GM19239 (cell line): Measurements from ENCODE around the gene MEGF10.
"Not testable (repeated sequence)": the region's sequence is repeated elsewhere in the genome, so short reads cannot be mapped to it uniquely, and the experiment has no call there.

ENCODE experiments used
- DNase-seq: peaks from one replicate; pipeline ENCODE4 v3.0.0; 2011; ENCODE audit warnings: low spot score; ENCODE audit not compliant: insufficient read length
- FAIRE-seq: peaks from 2 replicates; lab custom pipeline; 2011; peaks lifted over from hg19 to GRCh38; lab: Jason Lieb, UNC

Gene MEGF10

DNA sequence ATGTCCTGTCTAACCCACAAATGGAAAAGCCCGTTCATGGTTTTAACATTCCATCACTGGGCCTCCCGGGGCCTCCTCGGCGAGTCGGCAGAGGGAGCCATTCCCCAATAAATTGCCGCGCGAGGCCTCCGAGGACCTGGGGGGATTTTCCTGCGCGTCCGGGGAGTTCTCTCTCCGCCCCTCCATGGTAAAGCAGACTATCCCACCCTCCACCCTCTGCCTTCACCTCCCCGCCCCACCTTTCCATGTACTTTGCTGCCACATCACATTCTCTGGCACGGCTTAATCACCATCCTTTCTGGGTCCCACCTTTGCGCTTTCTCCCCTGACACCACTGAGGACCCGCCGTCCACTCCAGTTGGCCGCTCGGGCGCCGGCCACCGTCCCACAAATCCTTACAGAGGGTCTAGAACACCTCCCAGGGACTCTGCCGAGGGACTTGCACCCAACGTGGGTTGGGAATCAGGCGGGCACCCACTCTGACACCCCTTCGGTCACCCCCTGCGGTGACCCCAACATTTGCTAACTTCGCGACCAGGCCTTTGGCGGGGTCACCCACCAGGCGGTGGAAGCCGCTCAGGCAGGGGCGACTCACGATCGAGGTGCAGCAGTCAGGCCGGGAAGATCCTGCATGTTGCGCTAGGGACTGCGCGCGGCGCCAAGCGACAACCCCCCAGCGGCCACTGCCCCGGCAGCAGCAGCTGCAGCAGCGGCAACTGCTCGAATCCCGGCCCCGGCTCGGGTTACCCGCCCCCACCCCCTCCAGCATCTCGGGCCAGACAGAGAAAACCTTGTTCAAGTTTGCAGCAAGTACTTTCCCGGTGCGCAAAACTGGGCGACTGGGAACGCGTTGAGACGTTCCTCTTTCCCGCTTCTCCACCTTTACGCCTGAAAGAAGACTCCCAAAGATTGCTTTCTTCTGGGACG lies at the start of gene MEGF10:
Gene MEGF10, plus strand, starts transcription at position 778 of the 927 bp plus-strand sequence. CDS start 40,513 bp downstream, outside the sequence.
- FAIRE-seq, result no peak
- peak; percentile 23 for DNase-seq

- no peak for DNase-seq
- FAIRE-seq, result no peak
Observed at GRCh38 chr5:127243011-127243410, 47.6 kb upstream of the MEGF10 start.

- no peak for FAIRE-seq
- DNase-seq, result no peak
Observed at GRCh38 chr5:127254729-127255284, 35.8 kb upstream of the MEGF10 start.

DNA sequence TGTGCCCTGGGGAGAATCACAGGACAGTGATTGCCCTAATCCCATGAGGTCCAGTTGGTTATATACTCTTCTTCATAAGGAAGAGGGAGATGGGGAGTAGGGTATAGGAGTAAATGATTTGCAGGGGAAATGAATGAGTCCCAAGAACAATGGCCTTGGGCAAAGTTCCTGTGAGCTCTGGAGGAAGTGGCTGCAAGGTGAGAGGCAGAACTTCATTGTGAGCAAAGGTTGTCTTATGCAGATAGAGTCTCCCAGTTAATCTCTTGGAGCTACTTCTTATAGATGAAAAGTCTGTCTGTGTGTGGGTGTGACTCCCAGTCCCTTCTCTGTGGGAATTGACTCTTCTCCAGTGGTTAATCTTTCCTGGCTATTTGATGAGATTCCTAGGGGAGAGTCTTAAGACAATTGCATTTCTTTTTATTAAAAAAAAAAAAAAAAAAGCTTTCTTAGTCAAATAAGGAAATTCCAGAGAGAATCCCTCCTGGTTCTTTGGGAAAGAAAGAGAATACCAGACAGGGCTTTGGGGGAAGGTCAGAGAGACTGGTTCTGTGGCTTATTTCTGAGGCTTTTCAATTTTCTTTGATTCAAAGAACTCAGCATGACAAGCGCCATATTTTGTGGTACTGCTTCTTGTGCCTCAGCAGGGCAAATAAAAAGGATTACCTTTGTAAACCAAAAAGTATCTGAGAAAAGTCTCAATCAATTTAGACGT lies 33.6 kb upstream of the MEGF10 start:
- no peak for FAIRE-seq
- no peak for DNase-seq

DNA sequence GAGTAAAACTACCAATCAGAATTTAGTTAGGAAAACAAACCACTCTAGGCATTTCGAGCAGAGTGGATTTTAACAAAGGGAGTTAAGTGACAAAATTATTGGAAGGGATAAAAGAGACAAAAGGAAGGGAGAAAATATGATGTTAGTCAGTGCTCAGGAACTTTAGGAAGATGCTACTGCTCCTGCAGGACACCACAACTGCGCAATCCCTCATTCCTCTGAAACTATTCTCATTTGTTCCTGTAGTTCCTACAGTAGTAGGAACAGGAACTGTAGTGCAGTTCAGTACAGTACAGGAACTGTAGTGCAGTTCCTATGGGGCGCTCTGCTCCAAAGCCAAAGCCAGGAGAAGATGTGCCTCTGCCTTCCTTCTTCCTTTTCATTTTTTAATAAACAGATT lies 29.9 kb upstream of the MEGF10 start:
- DNase-seq (no peak), FAIRE-seq (no peak)

- not testable (repeated sequence) for FAIRE-seq
Observed at GRCh38 chr5:127265473-127265872, 25.1 kb upstream of the MEGF10 start.

GRCh38 chr5:127268342-127268741 lies 22.3 kb upstream of the MEGF10 start:
- FAIRE-seq, DNase-seq: not testable (repeated sequence)

More at GRCh38 chr5:127265473-127265872, 25.1 kb upstream of the MEGF10 start:
- DNase-seq, result not testable (repeated sequence)

DNA sequence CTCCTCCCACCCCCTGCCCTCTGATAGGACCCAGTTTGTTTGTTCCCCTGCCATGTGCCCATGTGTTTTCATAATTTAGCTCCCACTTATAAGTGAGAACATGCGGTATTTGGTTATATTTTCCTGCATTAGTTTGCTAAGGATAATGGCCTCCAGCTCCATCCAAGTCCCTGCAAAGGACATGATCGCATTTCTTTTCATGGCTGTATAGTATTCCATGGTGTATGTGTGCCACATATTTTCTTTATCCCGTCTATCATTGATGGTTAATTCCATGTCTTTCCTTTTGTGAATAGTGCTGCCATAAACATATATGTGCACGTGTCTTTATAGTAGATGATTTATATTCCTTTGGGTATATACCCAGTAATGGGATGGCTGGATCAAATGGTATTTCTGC lies 19.9 kb upstream of the MEGF10 start:
- not testable (repeated sequence) for FAIRE-seq

GRCh38 chr5:127275641-127276193 lies 14.9 kb upstream of the MEGF10 start:
- FAIRE-seq (no peak), DNase-seq (no peak)

More for the DNA sequence above, 19.9 kb upstream of the MEGF10 start:
- DNase-seq, result not testable (repeated sequence)

- DNase-seq (no peak), FAIRE-seq (no peak)
Observed at GRCh38 chr5:127280491-127281220, 9.9 kb upstream of the MEGF10 start.

DNA sequence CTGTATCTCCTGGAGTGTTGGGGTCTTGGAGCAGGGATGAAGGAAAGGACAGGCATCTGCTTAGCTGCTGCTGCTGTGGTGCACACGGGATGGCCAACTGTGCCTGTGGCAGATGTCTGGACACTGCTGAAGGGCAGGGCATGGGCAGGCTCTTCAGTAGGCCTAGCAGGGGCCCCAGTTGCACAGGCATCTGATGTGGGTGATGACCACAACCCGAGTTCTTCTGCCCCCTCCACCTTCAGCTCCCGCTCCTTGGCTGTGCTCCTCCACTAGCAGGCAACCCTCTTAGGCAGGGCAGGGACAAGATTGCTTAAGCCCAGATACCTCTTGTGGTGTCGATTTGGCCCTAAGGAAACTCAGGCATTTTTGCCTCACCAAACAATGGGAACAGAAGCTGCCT lies 9.0 kb upstream of the MEGF10 start:
- FAIRE-seq (no peak), DNase-seq (no peak)

GRCh38 chr5:127288676-127289075 lies 1.9 kb upstream of the MEGF10 start:
- FAIRE-seq (no peak), DNase-seq (no peak)

DNA sequence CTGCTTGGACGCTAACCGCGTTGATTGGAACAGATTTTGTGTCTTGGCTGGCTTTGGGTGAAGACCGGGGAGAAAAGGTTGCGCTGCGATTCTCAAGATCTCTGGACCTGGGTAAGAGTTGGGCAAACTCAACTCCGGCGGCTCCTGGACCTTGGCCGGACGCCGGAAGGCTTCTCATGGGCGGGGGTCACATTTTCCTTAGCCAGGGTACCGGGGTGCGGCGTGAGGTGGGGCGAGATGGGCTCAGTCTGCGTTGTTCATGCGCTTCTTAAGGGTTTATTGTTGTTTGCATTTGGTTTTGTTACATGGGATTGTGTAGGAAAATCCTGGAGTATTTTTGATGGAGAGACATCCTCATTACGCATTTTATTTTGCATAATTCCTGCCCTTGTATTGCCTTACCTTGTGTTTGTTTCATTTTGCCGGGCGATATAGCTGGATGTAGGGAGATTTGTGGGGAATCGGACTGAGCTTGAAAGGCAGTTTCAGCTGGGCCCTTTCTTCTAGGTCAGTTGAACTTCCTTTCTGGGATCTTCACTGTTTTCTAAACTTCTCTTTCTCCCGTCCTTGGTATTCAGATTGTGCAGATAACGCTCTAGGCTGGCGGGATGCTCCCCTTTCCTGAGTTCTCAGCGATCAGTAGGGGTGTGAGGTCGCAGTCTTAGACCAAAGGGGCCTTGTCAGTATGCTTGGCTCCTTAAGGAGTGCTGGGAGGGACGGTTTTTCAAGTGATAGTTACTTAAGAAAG lies 524 bp downstream of the MEGF10 start:
- FAIRE-seq (no peak), DNase-seq (no peak)

DNA sequence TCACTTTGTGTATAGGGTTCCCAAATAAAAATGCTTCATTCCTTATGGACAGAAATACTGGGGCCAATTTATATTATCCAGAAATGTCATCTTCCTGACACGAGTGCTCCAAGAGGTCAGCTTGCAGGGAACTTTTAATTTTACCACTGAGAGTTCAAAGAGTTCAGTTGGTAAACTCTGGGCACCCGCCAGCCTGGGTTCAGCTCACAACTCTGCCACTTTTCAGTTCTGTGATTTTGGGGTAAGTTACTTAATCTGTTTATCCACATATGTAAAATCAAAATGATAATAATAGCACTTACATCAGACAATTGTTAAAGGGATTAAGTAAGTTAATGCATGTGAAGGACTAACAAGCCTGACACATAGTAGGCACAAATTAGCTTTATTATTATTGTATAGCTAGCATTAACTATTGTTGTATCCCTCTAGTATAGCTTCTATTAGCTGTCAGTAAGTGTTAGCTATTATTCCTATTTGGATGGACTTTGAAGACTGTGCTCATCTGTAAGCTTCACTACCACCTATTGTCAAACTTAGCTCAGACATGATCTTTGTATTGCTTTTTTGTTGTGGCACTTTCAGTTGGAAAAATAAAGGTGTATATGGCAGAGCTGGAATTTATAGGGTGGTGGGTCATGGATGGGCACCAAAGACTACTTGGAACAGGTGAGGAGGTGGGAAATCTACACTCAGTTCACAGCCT lies 1.6 kb downstream of the MEGF10 start:
- no peak for FAIRE-seq

DNA sequence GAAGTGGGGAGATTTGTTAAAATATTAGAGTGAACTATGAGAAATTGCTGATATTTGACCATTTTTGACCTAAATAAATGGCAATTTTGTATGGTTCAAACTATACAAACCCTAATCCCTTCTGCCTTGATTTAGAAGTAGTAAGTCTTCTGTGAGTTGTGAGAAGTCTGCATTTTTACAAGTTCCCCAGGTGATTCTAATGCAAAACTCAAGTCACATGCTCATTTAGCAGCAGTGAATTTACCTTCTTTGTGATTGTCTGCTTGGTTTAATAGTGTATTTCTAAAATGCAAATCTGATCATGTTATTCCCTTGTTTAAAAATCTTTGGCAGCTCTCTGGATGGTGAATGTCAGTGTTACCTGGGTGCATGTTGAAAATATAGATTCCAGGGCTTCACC lies 2.8 kb downstream of the MEGF10 start:
- no peak for FAIRE-seq

More for the DNA sequence above, 1.6 kb downstream of the MEGF10 start:
- no peak for DNase-seq

GRCh38 chr5:127294829-127295228 lies 4.2 kb downstream of the MEGF10 start:
- FAIRE-seq, result no peak

More for the DNA sequence above, 2.8 kb downstream of the MEGF10 start:
- DNase-seq, result no peak

GRCh38 chr5:127295454-127295853 lies 4.9 kb downstream of the MEGF10 start:
- FAIRE-seq, result no peak

More at GRCh38 chr5:127294829-127295228, 4.2 kb downstream of the MEGF10 start:
- DNase-seq, result no peak

GRCh38 chr5:127296321-127296720 lies 5.7 kb downstream of the MEGF10 start:
- FAIRE-seq (no peak), DNase-seq (no peak)

More at GRCh38 chr5:127295454-127295853, 4.9 kb downstream of the MEGF10 start:
- no peak for DNase-seq
